ENCODE measurements around the gene ADGRA3. TPM values are rescaled to one million over a fixed set of nuclear protein-coding genes. Genes with fewer than 3 reads are reported as not detected.

ADGRA3 gene
- polyA plus RNA-seq, 1 donor from 2014 or later, result 40.5 TPM

- no peaks in the 10 kb centered on the region for H3K27me3 ChIP-seq (ENCODE audit: insufficient read depth, low read depth, low read length)
- H3K36me3 ChIP-seq (ENCODE audit: insufficient read depth, low read length), result no peaks in the 10 kb centered on the region
- TF ChIP-seq EZH2 (IDR thresholded peaks at IDR 0.05; ENCODE audit: borderline replicate concordance, insufficient read depth, low read length, poor library complexity, severe bottlenecking) (no peak), EP300 (conservative IDR thresholded peaks at IDR 0.05; ENCODE audit: poor library complexity, severe bottlenecking) (no peak), REST (IDR thresholded peaks at IDR 0.05; ENCODE audit: borderline replicate concordance) (no peak), RAD21 (conservative IDR thresholded peaks at IDR 0.05) (peak; percentile 98), MXI1 (conservative IDR thresholded peaks at IDR 0.05; ENCODE audit: poor library complexity, severe bottlenecking) (no peak), CTCF (IDR thresholded peaks at IDR 0.05; ENCODE audit: poor library complexity, severe bottlenecking) (peak; percentile 95), SMC3 (conservative IDR thresholded peaks at IDR 0.05; ENCODE audit: poor library complexity) (peak; percentile 99)
- H3K9me3 ChIP-seq (ENCODE audit: low read length), result no peaks in the 10 kb centered on the region
- no peak overlapping the region for H2AFZ ChIP-seq (ENCODE audit: low read depth, low read length)
- no peak overlapping the region for H3K9ac ChIP-seq (ENCODE audit: low read length)
- no peaks in the 10 kb centered on the region for H3F3A ChIP-seq (ENCODE audit: insufficient read depth, low read length, poor library complexity, severe bottlenecking)
- H3K4me2 ChIP-seq (ENCODE audit: low read length), result no peak overlapping the region
- H4K20me1 ChIP-seq (ENCODE audit: insufficient read depth), result no peaks in the 10 kb centered on the region
- H3K27ac ChIP-seq (ENCODE audit: low read length), result no peak overlapping the region
- no peak overlapping the region for H3K4me3 ChIP-seq (ENCODE audit: low read length)
- no peaks in the 10 kb centered on the region for H3K9me2 ChIP-seq (ENCODE audit: insufficient read depth, low read length)
- no peaks in the 10 kb centered on the region for H3K79me2 ChIP-seq (replicated peaks; ENCODE audit: insufficient read depth, low read length)
These were observed 126.5 kb downstream of the ADGRA3 start for GRCh38 chr4:22389240-22389870.

GRCh38 chr4:22385611-22386011, 130.3 kb downstream of the ADGRA3 start:
- H3K9me3 ChIP-seq (ENCODE audit: low read length), result no peaks in the 10 kb centered on the region
- no peak overlapping the region for H3K9ac ChIP-seq (ENCODE audit: low read length)
- H3K36me3 ChIP-seq (ENCODE audit: insufficient read depth, low read length), result no peaks in the 10 kb centered on the region
- H3K27me3 ChIP-seq (ENCODE audit: insufficient read depth, low read depth, low read length), result no peaks in the 10 kb centered on the region
- no peak overlapping the region for H3K4me3 ChIP-seq (ENCODE audit: low read length)
- no peak overlapping the region for H3K4me2 ChIP-seq (ENCODE audit: low read length)
- H3F3A ChIP-seq (ENCODE audit: insufficient read depth, low read length, poor library complexity, severe bottlenecking), result no peaks in the 10 kb centered on the region
- H2AFZ ChIP-seq (ENCODE audit: low read depth, low read length), result no peak overlapping the region
- no peak overlapping the region for H3K27ac ChIP-seq (ENCODE audit: low read length)
- H4K20me1 ChIP-seq (ENCODE audit: insufficient read depth), result no peaks in the 10 kb centered on the region
- no peaks in the 10 kb centered on the region for H3K79me2 ChIP-seq (replicated peaks; ENCODE audit: insufficient read depth, low read length)
- TF ChIP-seq CTCF (IDR thresholded peaks at IDR 0.05; ENCODE audit: poor library complexity, severe bottlenecking) (no peak), EZH2 (IDR thresholded peaks at IDR 0.05; ENCODE audit: borderline replicate concordance, insufficient read depth, low read length, poor library complexity, severe bottlenecking) (no peak), SMC3 (conservative IDR thresholded peaks at IDR 0.05; ENCODE audit: poor library complexity) (no peak), POLR2AphosphoS5 (IDR thresholded peaks at IDR 0.05) (no peak), MXI1 (conservative IDR thresholded peaks at IDR 0.05; ENCODE audit: poor library complexity, severe bottlenecking) (no peak), RAD21 (conservative IDR thresholded peaks at IDR 0.05) (no peak), EP300 (conservative IDR thresholded peaks at IDR 0.05; ENCODE audit: poor library complexity, severe bottlenecking) (no peak), TAF1 (IDR thresholded peaks at IDR 0.05; ENCODE audit: low read depth) (no peak), REST (IDR thresholded peaks at IDR 0.05; ENCODE audit: borderline replicate concordance) (no peak)
- H3K9me2 ChIP-seq (ENCODE audit: insufficient read depth, low read length), result no peaks in the 10 kb centered on the region
